SU-DHL-6 (cell line): Measurements from ENCODE around the gene SFXN1.

Experiments used
- EZH2phosphoT487 ChIP-seq: fragments of 200-600 bp; sonication (generic), shearing (Covaris generic); conservative IDR thresholded peaks from 2 replicates; pipeline ENCODE4 v1.6.1; 2018; ENCODE audit warnings: mild to moderate bottlenecking, antibody characterized with exemption, low read length, moderate library complexity, mixed read lengths
- TF ChIP-seq, protein P1 (sequence below): fragments of 200-600 bp; sonication (generic); IDR thresholded peaks from one replicate; pipeline ENCODE4 v1.5.1; 2017; ENCODE audit warnings: antibody characterized with exemption, mild to moderate bottlenecking, low read length, moderate library complexity; ENCODE audit not compliant: insufficient read depth, poor library complexity, severe bottlenecking

GRCh38 chr5:175548626-175549311 is 70.4 kb downstream of the SFXN1 start:
- TF ChIP-seq, protein P1, sequence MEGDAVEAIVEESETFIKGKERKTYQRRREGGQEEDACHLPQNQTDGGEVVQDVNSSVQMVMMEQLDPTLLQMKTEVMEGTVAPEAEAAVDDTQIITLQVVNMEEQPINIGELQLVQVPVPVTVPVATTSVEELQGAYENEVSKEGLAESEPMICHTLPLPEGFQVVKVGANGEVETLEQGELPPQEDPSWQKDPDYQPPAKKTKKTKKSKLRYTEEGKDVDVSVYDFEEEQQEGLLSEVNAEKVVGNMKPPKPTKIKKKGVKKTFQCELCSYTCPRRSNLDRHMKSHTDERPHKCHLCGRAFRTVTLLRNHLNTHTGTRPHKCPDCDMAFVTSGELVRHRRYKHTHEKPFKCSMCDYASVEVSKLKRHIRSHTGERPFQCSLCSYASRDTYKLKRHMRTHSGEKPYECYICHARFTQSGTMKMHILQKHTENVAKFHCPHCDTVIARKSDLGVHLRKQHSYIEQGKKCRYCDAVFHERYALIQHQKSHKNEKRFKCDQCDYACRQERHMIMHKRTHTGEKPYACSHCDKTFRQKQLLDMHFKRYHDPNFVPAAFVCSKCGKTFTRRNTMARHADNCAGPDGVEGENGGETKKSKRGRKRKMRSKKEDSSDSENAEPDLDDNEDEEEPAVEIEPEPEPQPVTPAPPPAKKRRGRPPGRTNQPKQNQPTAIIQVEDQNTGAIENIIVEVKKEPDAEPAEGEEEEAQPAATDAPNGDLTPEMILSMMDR, result no peak
- no peak for TF ChIP-seq EZH2phosphoT487
